SK-N-SH (cell line): ENCODE data around the gene LMO2. TPM values are rescaled to one million over a fixed set of nuclear protein-coding genes. Genes with fewer than 3 reads are reported as not detected.

Experiments
- CTCF ChIA-PET: fragments of 300-600, 350-600 bp; formaldehyde crosslinking; extraction: SDS; loops from one replicate; lab custom pipeline; 2021; lab: Yijun Ruan, JAX
- POLR2A ChIA-PET: fragments of 350-600 bp; sonication (Branson Sonifier 250); formaldehyde crosslinking; extraction: SDS; loops from one replicate; lab custom pipeline; 2020; ENCODE audit warnings: antibody characterized with exemption, inconsistent platforms; lab: Yijun Ruan, JAX
- DNase-seq: peaks from one replicate; pipeline ENCODE4 v3.0.0; 2012
- H2AFZ ChIP-seq: fragments of 200-600 bp; sonication (generic); 2 replicates; pipeline ENCODE4 v1.8.1; 2016; ENCODE audit warnings: antibody characterized with exemption, mild to moderate bottlenecking, low read depth
- H3F3A ChIP-seq: fragments of 200-600 bp; sonication (generic); replicated peaks from 2 replicates; pipeline ENCODE3; 2016; ENCODE audit warnings: antibody characterized with exemption, mild to moderate bottlenecking; ENCODE audit not compliant: insufficient read depth
- H3K27ac ChIP-seq, 2 experiments: fragments of 200-500 bp in 1 of 2; fragments of 200-600 bp in 1 of 2; sonication (Bioruptor generic) in 1 of 2; sonication (generic), shearing (Covaris generic) in 1 of 2; 2 replicates each; pipeline versions ENCODE4 v1.5.1 to v1.6.1; 2014 to 2016; ENCODE audit warnings: low read depth in 2 of 2, inconsistent platforms in 1 of 2, low read length in 1 of 2, mild to moderate bottlenecking in 1 of 2, mixed read lengths in 1 of 2
- H3K27me3 ChIP-seq: fragments of 200-600 bp; sonication (generic), shearing (Covaris generic); 2 replicates; pipeline ENCODE4 v1.6.1; 2016; ENCODE audit warnings: mixed run types; ENCODE audit not compliant: insufficient read depth
- H3K36me3 ChIP-seq, 2 experiments: fragments of 200-500 bp in 1 of 2; fragments of 200-600 bp in 1 of 2; sonication (Bioruptor generic) in 1 of 2; sonication (generic) in 1 of 2; replicated peaks in 1 of 2; 2 replicates each; pipeline versions ENCODE3 to v1.5.1; 2014 to 2016; ENCODE audit warnings: low read length in 1 of 2, mild to moderate bottlenecking in 1 of 2; ENCODE audit not compliant: insufficient read depth in 2 of 2, control insufficient read depth in 1 of 2
- H3K4me1 ChIP-seq, 2 experiments: fragments of 200-500 bp in 1 of 2; fragments of 200-600 bp in 1 of 2; sonication (Bioruptor generic) in 1 of 2; sonication (generic), shearing (Covaris generic) in 1 of 2; 2 replicates each; pipeline versions ENCODE4 v1.5.1 to v1.6.1; 2014 to 2016; ENCODE audit warnings: low read depth in 1 of 2, low read length in 1 of 2, mixed run types in 1 of 2; ENCODE audit not compliant: insufficient read depth in 2 of 2, control insufficient read depth in 1 of 2
- H3K4me2 ChIP-seq: fragments of 200-600 bp; sonication (generic), shearing (Covaris generic); 2 replicates; pipeline ENCODE4 v1.6.1; 2017; ENCODE audit warnings: mixed run types
- H3K4me3 ChIP-seq, 2 experiments: fragments of 200-500 bp in 1 of 2; fragments of 200-600 bp in 1 of 2; sonication (Bioruptor generic) in 1 of 2; sonication (generic), shearing (Covaris generic) in 1 of 2; 2 replicates each; pipeline versions ENCODE4 v1.5.1 to v1.8.1; 2014 to 2016; ENCODE audit warnings: low read depth in 2 of 2, inconsistent platforms in 1 of 2, low read length in 1 of 2, mild to moderate bottlenecking in 1 of 2, mixed read lengths in 1 of 2, moderate library complexity in 1 of 2
- H3K79me2 ChIP-seq: fragments of 200-600 bp; sonication (generic); 2 replicates; pipeline ENCODE4 v1.8.1; 2017; ENCODE audit warnings: mild to moderate bottlenecking; ENCODE audit not compliant: insufficient read depth
- H3K9ac ChIP-seq: fragments of 200-600 bp; sonication (generic); 2 replicates; pipeline ENCODE4 v1.6.1; 2017; ENCODE audit warnings: mixed run types
- H3K9me2 ChIP-seq: fragments of 200-600 bp; sonication (generic); 2 replicates; pipeline ENCODE4 v1.6.1; 2017; ENCODE audit warnings: mixed run types
- H3K9me3 ChIP-seq: fragments of 200-600 bp; sonication (generic); 2 replicates; pipeline ENCODE4 v1.6.1; 2017; ENCODE audit warnings: mixed run types, mild to moderate bottlenecking, moderate library complexity
- H4K20me1 ChIP-seq: fragments of 200-600 bp; sonication (generic); 2 replicates; pipeline ENCODE4 v1.6.1; 2017; ENCODE audit warnings: mild to moderate bottlenecking, mixed run types; ENCODE audit not compliant: insufficient read depth
- EP300 ChIP-seq, 2 experiments: IDR thresholded peaks; 2 replicates each; pipeline versions ENCODE4 v1.4.0 to v1.6.1; 2012; ENCODE audit warnings: borderline replicate concordance in 1 of 2, low read depth in 1 of 2, low read length in 1 of 2
- EZH2phosphoT487 ChIP-seq: fragments of 200-600 bp; sonication (generic); IDR thresholded peaks from 2 replicates; pipeline ENCODE4 v1.6.1; 2017; ENCODE audit warnings: low read depth, mixed run types, mild to moderate bottlenecking, antibody characterized with exemption, moderate library complexity, borderline replicate concordance
- FOSL2 ChIP-seq: IDR thresholded peaks from 2 replicates; pipeline ENCODE4 v1.4.0; 2012; ENCODE audit warnings: low read depth, mild to moderate bottlenecking, moderate library complexity, borderline replicate concordance
- FOXJ3 ChIP-seq: sonication (generic); formaldehyde crosslinking; IDR thresholded peaks from 2 replicates; pipeline ENCODE4 v1.5.1; 2020; ENCODE audit warnings: mild to moderate bottlenecking, missing genetic modification reagents
- GATA2 ChIP-seq: sonication (generic); formaldehyde crosslinking; IDR thresholded peaks from 2 replicates; pipeline ENCODE4 v1.5.0; 2020; ENCODE audit warnings: mild to moderate bottlenecking, missing genetic modification reagents
- MXI1 ChIP-seq: IDR thresholded peaks from 2 replicates; pipeline ENCODE4 v1.6.1; 2012; ENCODE audit warnings: mild to moderate bottlenecking, low read depth, low read length, improper control_type of control experiment
- NFIC ChIP-seq: IDR thresholded peaks from 2 replicates; pipeline ENCODE4 v1.4.0; 2012; ENCODE audit warnings: borderline replicate concordance
- NRF1 ChIP-seq: IDR thresholded peaks from 2 replicates; pipeline ENCODE4 v1.6.1; 2012; ENCODE audit warnings: low read depth, mild to moderate bottlenecking, low read length
- POLR2AphosphoS5 ChIP-seq: IDR thresholded peaks from 2 replicates; pipeline ENCODE4 v1.6.1; 2012; ENCODE audit warnings: low read depth, low read length
- RCOR1 ChIP-seq: fragments of 150-350 bp; IDR thresholded peaks from 2 replicates; pipeline ENCODE4 v1.6.1; 2017; ENCODE audit warnings: antibody characterized with exemption, low read length
- RFX5 ChIP-seq: IDR thresholded peaks from 2 replicates; pipeline ENCODE4 v1.6.1; 2012; ENCODE audit warnings: mild to moderate bottlenecking, improper control_type of control experiment, low read length
- RXRA ChIP-seq: IDR thresholded peaks from 2 replicates; pipeline ENCODE4 v1.4.0; 2012; ENCODE audit warnings: low read depth, mild to moderate bottlenecking, borderline replicate concordance
- SIN3A ChIP-seq: IDR thresholded peaks from 2 replicates; pipeline ENCODE4 v1.6.1; 2012; ENCODE audit warnings: low read depth, mild to moderate bottlenecking, low read length, moderate library complexity, borderline replicate concordance
- YY1 ChIP-seq: IDR thresholded peaks from 2 replicates; pipeline ENCODE4 v1.4.0; 2012; ENCODE audit warnings: low read depth, mild to moderate bottlenecking
- WGBS: methylation state at CpG from one replicate; pipeline ENCODE4 v1.1.6; 2017; ENCODE audit warnings: low lambda C conversion rate; 5-methylcytosine and 5-hydroxymethylcytosine counted together
- polyA plus RNA-seq, 3 experiments: library from polyadenylated mRNA; depleted of rRNA; stranded (reverse); fragments of >200 nt; gene quantifications; 2 replicates each; pipeline ENCODE4 v1.2.3, GENCODE V29; 2012
- TF ChIP-seq, protein P1 (sequence below): IDR thresholded peaks from 2 replicates; pipeline ENCODE4 v1.4.0; 2012; ENCODE audit warnings: low read depth, borderline replicate concordance
- TF ChIP-seq, protein P2 (sequence below): fragments of 150-350 bp; IDR thresholded peaks from 2 replicates; pipeline ENCODE4 v1.6.1; 2017; ENCODE audit warnings: antibody characterized with exemption, low read length, low read depth, borderline replicate concordance
- TF ChIP-seq, protein P3 (sequence below): fragments of 150-350 bp; IDR thresholded peaks from 2 replicates; pipeline ENCODE4 v1.6.1; 2016; ENCODE audit warnings: mild to moderate bottlenecking, low read depth, low read length

LMO2 gene
- polyA plus RNA-seq, 1 of the 3 experiments (the other 2 are of a cell fraction): 0.05 TPM

GRCh38 chr11:33935461-33936456, 43.9 kb upstream of the LMO2 start:
- ChIA-PET POLR2A (interaction anchor here (0.6 kb wide), 1 partner anchor 338 kb away, joined by 3 read pairs; no protein-coding TSS in a partner anchor), CTCF (interaction anchor here (1.0 to 1.5 kb wide), 3 partner anchors 23 to 67 kb away, joined by 3 to 5 read pairs (median 5); no protein-coding TSS in a partner anchor)
- no peak overlapping the region for H3K4me3 ChIP-seq
- no peaks in the 10 kb centered on the region for H3K79me2 ChIP-seq
- H3K9me2 ChIP-seq: no peaks in the 10 kb centered on the region
- H3K9ac ChIP-seq: no peak overlapping the region
- no peak overlapping the region for H2AFZ ChIP-seq
- no peak for DNase-seq
- H3K36me3 ChIP-seq: no peaks in the 10 kb centered on the region
- H4K20me1 ChIP-seq: no peaks in the 10 kb centered on the region
- H3F3A ChIP-seq: no peaks in the 10 kb centered on the region
- no peak overlapping the region for H3K27ac ChIP-seq
- H3K4me1 ChIP-seq: peaks cover 0 to 20% of the 10 kb centered on the region in 2 experiments; a peak in 2 of 4 replicates
- 56% methylated on average over 14 of the region's 14 CpGs for WGBS
- H3K9me3 ChIP-seq: peaks cover 6% of the 10 kb centered on the region; the same call in 1 of the 2 replicates
- no peaks in the 10 kb centered on the region for H3K27me3 ChIP-seq
- TF ChIP-seq RCOR1 (no peak), YY1 (no peak), NRF1 (no peak), EP300 (IDR thresholded peaks at IDR 0.05; ENCODE audit: borderline replicate concordance in 1 of 2, low read depth in 1 of 2, low read length in 1 of 2) (no peak), FOSL2 (no peak), POLR2AphosphoS5 (no peak), EZH2phosphoT487 (no peak)
- TF ChIP-seq, protein P1, sequence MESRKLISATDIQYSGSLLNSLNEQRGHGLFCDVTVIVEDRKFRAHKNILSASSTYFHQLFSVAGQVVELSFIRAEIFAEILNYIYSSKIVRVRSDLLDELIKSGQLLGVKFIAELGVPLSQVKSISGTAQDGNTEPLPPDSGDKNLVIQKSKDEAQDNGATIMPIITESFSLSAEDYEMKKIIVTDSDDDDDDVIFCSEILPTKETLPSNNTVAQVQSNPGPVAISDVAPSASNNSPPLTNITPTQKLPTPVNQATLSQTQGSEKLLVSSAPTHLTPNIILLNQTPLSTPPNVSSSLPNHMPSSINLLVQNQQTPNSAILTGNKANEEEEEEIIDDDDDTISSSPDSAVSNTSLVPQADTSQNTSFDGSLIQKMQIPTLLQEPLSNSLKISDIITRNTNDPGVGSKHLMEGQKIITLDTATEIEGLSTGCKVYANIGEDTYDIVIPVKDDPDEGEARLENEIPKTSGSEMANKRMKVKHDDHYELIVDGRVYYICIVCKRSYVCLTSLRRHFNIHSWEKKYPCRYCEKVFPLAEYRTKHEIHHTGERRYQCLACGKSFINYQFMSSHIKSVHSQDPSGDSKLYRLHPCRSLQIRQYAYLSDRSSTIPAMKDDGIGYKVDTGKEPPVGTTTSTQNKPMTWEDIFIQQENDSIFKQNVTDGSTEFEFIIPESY: no peak
- TF ChIP-seq, protein P2, sequence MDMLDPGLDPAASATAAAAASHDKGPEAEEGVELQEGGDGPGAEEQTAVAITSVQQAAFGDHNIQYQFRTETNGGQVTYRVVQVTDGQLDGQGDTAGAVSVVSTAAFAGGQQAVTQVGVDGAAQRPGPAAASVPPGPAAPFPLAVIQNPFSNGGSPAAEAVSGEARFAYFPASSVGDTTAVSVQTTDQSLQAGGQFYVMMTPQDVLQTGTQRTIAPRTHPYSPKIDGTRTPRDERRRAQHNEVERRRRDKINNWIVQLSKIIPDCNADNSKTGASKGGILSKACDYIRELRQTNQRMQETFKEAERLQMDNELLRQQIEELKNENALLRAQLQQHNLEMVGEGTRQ: no peak
- H3K4me2 ChIP-seq: no peak overlapping the region

- CTCF ChIA-PET: interaction anchor here (1.0 to 1.7 kb wide), 4 partner anchors 20 to 66 kb away, joined by 3 to 5 read pairs (median 4); no protein-coding TSS in a partner anchor
- Histone ChIP-seq H3K4me2 (no peak overlapping the region), H3K4me3 (no peak overlapping the region)
- DNase-seq: no peak
- TF ChIP-seq NFIC (no peak), NRF1 (no peak), MXI1 (no peak), SIN3A (no peak), RXRA (no peak), FOXJ3 (no peak), RFX5 (no peak), GATA2 (CRISPR knock-in tag) (no peak), YY1 (no peak)
- TF ChIP-seq, protein P3, sequence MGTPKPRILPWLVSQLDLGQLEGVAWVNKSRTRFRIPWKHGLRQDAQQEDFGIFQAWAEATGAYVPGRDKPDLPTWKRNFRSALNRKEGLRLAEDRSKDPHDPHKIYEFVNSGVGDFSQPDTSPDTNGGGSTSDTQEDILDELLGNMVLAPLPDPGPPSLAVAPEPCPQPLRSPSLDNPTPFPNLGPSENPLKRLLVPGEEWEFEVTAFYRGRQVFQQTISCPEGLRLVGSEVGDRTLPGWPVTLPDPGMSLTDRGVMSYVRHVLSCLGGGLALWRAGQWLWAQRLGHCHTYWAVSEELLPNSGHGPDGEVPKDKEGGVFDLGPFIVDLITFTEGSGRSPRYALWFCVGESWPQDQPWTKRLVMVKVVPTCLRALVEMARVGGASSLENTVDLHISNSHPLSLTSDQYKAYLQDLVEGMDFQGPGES: no peak
- TF ChIP-seq, all 33 proteins: peak for 0
- Histone ChIP-seq H3K36me3 (no peaks in the 10 kb centered on the region), H3K9ac (no peak overlapping the region), H3K27me3 (no peaks in the 10 kb centered on the region), H3F3A (no peaks in the 10 kb centered on the region), H3K9me3 (peaks cover 6% of the 10 kb centered on the region; the same call in 1 of the 2 replicates), H3K4me1 (peaks cover 0 to 22% of the 10 kb centered on the region in 2 experiments; a peak in 2 of 4 replicates), H3K9me2 (no peaks in the 10 kb centered on the region), H4K20me1 (no peaks in the 10 kb centered on the region), H3K27ac (no peak overlapping the region), H2AFZ (no peak overlapping the region), H3K79me2 (no peaks in the 10 kb centered on the region)
- POLR2A ChIA-PET: interaction anchor here (0.6 kb wide), 1 partner anchor 339 kb away, joined by 3 read pairs; no protein-coding TSS in a partner anchor
- WGBS: 66% methylated on average over 4 of the region's 4 CpGs
Observed at GRCh38 chr11:33935005-33935404, 43.1 kb upstream of the LMO2 start.
